Measurements from ENCODE around the gene RRAS.

RRAS gene

DNA sequence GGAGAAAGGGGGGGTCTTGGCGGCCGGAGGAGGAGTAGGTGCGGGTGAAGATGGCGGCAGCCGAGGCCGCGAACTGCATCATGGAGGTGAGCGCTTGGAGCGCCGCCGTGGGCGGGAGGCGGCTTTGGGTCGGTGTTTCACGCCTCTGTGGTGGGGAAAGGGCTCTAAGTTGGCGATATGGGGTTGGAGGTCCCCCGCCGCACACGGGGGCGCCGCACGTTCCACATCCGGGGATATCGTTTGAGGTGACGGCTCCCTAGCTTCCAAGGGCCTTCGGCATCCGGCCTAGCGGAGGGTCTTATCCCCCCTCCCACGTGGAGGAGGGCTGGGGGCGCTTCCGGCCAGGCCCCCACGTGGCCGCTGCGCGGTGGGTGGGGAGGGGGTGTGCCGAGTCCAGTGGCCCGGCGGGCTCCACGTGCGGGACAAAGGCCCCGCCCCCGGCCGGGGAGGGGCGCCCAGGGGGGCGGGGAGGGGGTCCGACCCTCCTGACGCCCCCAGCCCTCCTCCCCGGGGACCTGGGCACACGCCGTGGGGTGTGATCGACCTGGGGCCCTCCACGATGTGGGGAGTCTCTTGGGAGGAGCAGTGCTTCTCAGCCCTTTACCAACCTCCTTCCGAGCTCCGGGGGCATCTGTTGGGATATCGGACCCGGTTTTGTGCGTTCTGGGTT is 37.4 kb upstream of the RRAS start, which contains the start of gene PRMT1:
TSS of gene PRMT1 (plus strand) at position 41 of the 670 bp plus-strand sequence. CDS start at position 51, 10 bp downstream.
- peak; percentile 44 for DNase-seq (ENCODE audit: low read depth)

DNA sequence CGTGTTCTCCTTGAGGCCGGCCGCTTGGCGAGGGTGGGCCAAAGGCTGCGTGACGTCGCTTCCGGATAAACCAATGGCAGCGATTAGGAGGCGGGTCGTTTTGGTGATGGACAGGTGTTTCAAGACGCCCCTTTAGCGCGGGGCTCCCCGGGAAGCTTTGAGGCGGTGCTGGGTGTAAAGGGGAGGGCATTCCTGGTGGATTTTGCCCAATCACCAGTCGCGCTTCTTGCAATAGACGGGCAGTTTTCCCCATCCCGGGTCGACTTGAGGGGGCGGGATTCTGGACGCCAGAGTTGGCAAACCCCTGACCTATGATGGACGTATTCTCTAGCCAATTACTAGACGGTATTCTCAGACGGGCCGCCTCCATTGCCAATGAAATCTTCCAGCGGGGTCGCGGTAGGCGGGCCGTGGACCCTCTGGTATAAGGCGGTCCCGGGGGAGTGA is 36.9 kb upstream of the RRAS start:
- peak; percentile 97 for DNase-seq (ENCODE audit: low read depth)

DNA sequence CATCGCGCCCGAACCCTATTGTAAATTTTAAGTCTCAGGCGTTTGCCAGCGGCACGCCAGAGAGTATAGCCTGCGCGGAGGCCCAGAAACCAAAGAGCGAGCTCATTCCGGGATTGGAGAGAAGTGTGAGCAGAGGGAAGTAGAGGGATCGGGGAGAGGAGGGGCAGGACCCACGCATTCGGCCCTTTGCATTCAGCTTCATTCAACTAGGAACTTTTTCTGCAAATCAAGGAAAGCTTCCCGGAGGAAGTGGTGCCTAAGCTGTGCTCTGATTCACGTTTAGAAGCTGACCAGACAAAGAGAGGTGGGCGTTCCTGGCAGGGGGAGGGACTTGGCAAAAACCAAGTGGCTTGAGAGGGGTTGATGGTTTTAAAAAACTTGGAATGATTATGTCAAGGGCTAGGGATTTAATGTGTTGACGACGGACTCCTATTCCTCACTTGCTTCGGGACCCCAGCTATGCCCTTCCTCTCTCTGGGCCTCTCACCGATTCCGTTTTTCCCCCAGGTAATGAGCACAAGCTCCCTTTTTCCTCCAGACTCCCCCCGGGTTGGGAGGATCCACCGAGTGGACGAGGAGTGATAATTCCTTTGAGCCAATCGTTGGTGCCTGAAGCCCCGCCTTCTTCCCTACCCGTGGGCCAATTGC is 36.3 kb upstream of the RRAS start:
- DNase-seq (ENCODE audit: low read depth), result peak; percentile 42

DNA sequence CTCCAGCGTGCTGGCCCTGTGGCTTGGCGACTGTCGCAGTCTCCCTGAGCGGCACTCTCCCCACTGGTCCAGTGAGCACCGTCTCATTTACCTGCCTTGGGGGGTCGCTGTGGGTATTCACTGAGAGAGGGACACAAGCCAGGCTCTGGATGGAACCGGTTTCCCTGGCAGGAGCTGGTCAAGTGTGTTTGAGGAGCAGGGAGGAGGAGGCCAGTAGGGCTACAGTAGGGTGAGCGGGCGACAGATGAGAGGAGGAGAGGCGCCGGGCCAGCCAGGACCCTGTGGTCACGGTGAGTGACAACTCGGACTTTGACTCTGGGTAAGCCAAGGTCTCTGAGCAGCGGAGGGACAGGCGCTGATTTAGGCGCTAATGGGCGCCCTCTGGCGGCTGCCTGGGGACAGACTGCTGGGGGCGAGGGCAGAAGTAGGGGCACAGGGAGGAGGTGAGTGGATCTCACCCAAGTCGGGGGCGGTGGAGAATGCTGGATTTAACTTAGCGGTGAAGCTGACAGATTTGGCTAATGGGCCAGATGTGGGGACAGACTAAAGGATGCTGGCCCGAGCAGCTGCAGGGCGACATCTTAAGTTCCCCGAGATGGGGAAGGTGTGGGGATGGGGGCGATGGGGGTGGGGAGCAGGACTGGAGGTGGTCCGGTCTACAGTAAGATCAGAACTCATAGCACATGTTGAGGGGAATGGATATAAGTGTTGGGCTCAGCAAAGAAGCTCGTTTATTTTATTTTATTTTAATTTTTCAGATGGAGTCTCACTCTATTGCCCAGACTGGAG is 32.4 kb upstream of the RRAS start:
- peak; percentile 67 for DNase-seq (ENCODE audit: low read depth)

DNA sequence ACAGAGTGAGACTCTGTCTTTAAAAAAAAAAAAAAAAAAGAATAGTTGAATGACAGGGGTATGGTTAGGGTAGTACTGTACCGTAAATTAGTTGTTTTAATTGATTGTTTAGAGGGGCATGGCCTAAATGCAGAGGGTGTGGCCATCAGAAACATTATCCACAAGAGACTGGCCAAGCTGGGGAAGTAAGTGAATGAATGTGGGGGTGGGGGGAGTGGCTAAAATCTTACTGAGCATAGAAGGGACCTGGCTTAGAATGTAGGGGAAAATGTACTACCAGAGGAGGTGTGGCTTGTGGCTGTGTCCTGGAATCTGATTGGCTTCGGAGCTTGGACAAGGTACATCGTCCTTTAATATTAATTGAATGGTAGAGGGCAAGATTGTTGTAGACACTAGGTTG is 29.6 kb upstream of the RRAS start:
- DNase-seq (ENCODE audit: low read depth), result no peak

DNA sequence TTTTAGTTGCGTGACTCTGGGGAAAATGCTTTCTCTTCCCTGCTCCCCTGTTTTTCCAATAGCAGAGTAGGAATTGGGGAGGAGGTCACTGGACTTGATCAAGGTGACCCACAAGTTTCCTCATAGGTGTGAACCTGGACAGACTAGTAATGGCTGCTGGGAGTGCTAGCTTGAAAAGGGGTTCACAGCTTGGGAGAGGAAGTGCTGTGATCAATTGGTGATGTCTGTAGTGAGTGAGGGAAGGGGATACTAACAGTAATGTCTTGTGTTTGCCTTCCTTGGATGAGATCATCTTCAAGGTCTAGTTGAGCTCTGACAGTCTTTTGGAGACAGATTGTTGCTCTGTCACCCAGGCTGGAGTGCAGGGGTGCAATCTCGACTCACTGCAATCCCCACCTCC is 27.5 kb upstream of the RRAS start:
- no peak for DNase-seq (ENCODE audit: low read depth)

DNA sequence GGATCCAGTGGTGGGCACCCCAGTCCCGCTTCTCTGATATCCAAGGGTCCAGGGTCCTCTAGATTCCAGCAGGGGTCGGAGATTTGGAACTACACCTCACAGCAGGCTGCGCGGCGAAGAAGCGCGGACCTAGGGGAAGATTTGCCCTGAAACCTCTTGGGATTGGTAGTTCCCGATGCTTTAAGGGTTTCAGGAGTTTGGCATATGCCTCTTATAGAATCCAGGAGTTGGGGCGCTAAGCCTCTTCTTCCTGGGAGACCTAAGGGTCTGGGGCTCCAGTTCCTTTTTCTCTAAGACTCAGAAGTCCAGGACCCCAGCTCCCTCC is 26.1 kb upstream of the RRAS start:
- no peak for DNase-seq (ENCODE audit: low read depth)

DNA sequence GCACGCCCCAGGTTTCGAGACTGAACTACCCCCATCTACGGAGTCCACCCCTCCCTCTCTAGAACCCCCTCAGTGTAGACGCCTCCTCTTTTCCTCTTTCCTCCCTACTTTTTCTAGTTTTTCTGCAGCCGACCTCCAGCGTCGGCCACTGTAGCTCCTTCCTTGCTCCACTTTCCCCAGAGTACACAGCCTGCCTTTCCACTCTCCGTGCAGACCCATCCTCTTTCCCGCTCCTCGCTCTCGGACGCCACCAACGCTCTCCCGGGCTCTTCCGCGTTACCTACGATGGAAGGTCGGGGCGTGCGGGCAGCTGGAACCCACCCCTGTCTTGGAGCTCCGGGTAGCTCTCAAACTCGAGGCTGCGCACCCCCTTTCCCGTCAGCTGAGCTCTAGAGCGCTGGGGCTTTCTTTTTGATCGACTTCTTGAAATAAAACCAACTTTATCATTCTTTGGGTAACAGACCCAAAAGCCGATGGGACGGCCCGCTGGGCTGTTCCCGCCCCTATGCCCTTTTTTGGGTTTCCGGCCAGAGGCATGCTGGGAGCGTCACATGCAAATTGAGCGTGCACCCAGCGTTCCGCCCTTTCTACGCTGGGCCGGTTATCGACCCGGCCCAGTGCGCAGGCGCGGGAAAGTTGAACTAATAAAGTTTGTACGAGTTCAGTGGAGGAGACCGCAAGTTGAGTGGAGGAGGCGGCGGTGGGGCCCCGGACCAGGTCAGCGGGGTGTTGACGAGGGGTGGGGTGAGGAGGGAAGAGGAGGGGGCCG is 25.6 kb upstream of the RRAS start, which contains the start of the genes BCL2L12 and IRF3:
TSS of gene BCL2L12 (plus strand) at position 583 of the 769 bp plus-strand sequence. CDS start 760 bp downstream, outside the sequence.
TSS of gene IRF3 (minus strand) at position 507 of the 769 bp plus-strand sequence. CDS start 1,019 bp downstream, outside the sequence.
- peak; percentile 98 for DNase-seq (ENCODE audit: low read depth)

DNA sequence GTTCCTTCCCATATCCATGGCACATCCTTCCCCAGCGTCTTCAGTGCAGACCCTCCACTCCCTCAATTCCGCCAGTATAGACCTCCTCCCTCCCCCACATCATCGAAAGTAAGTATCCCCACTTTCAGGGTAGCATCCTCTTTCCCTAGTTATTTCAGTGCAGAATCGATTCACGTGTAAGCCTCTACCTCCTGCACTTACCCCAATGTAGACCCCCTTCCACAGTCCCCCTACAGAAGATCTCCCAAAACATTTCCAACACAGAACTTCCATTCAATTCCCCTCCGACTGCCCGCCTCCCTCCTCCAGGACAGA is 25.1 kb upstream of the RRAS start:
- no peak for DNase-seq (ENCODE audit: low read depth)

DNA sequence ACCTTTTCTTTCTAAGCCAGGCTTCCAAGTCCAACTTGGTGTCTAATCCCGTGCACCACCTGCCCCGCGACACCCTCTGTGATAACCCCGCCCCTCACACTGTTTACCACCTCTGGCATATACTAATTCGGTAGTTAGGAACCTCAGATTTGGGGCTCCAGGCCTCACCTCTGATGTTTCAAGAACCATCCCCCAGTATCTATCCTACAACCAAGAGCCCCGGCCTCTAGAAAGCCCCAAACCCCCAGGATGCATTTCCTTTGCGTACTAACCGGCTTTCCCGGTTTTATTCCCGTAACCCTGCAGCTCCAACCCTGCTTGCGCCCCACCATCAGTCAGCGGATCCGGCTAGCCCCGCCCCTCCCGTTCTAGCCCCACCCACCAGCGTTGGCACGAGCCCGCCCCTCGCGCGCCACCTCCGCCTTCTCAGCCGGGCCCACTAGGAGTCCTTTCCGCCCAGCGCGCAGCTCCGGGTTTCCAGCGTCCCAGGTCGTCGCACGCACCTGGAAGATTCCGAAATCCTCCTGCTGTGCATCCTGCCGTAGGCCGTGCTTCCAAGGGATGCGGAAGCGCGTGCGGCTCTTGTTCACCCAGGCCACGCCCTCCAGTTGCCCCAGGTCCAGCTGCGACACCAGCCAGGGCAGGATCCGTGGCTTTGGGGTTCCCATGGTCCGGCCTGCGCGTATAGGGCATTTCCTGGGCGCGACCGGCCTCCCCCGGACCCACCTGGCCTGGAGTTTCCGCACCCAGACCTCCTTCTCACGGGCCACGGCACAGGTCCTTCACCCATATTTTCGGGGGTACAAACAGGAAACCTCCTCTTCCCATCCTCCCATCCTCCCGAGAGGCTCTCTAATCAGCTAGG is 24.5 kb upstream of the RRAS start:
- DNase-seq (ENCODE audit: low read depth), result peak; percentile 85

DNA sequence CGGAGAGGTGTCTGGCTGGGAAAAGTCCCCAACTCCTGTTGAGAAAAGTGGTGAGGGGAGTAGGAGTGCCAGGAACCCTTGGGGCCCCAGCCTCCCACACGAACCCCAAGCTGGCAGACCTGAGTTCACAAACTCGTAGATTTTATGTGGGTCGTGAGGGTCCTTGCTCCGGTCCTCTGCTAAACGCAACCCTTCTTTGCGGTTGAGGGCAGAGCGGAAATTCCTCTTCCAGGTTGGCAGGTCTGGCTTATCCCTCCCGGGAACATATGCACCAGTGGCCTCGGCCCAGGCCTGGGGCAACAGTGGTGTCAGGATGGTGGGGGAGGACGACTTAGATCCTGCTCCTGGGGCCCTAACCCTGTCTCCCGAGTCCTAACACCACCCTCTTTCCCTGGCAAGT is 23.3 kb upstream of the RRAS start:
- no peak for DNase-seq (ENCODE audit: low read depth)

DNA sequence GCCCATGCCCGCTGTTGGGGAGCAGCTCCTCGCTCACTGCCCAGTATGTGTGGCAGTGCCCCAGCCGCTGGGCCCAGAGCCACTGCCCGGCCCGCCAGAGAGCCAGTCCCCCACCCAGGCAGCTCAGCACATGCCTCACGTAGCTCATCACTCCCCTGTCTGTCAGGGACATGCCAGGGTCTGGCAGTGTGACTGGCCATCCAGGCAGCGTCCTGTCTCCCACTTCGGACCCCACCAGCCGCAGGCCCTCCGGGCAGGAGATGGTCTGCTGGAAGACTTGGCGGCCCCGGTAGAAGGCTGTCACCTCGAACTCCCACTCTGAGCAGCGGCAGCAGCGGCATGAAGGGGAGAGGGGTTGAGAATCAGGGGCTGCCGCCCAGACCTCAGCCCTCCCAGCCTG is 22.1 kb upstream of the RRAS start:
- no peak for DNase-seq (ENCODE audit: low read depth)

DNA sequence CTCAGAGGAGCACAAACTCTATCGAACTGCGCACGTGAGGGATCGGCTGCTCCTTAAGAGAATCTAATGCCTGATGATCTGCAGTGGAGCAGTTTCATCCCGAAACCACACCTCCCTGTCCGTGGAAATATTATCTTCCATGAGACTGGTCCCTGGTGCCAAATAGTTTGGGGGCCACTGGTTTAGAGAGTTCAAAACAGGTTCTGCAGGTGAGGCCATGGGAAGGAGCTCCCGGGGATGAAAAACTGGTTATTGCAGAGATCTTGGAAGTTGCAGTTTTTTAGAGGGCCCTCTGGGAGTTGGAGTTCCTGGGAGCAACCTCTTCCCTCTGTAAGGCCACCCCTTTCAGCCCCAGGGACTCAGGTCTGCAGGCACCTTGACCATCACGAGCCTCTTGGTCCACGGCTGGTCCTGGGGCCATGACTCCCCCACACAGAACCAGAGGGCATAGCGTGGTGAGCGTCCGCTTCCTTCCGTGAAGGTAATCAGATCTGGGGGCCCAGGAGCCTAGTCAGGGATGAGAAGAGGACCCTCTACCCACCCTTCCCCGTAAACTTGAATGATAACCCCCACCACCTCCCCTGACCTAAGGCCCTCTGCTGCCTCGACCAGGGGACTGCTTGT is 20.5 kb upstream of the RRAS start:
- no peak for DNase-seq (ENCODE audit: low read depth)

DNA sequence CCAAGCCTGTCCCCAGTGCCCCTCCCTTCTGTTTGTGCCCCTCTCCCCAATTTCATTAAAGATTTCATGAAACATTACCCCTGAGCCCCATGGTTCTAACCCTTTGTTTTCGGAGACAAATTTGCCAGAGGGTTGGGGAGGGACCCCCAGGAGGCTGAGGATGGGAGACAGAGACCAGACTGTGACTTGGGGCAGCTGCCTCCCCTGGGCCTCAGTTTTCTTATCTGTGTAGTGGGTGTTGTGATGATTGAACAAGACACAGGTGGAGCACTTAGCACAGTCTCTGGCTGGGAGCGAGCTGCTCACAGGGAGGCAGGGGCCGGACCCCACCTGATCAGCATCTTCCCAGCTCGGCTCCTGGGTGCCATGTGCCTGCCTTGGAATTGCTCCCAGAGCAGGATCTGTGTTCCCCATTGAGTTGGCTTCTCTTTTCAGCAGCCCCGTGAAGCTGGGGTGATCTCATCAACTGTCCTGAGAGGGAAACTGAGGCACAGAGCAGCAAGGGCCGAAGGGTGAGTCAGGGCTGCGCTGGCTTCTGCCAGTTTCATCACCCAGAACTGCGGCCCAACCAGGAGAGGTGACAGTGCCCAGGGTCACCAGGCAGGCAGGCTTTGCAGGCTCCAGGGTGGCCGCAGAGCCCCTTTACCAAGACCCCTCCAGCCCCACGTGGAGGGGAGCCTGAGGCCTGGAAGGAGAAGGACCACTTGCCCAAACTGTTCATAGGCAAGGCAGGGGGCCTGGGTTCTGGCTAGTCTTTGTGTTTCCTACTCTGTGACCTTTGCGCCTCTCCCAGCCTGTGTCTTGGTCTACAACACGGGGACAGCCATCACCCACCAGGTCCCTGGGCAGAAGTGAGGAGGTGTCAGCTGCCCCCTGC is 18.9 kb upstream of the RRAS start:
- DNase-seq (ENCODE audit: low read depth), result no peak

DNA sequence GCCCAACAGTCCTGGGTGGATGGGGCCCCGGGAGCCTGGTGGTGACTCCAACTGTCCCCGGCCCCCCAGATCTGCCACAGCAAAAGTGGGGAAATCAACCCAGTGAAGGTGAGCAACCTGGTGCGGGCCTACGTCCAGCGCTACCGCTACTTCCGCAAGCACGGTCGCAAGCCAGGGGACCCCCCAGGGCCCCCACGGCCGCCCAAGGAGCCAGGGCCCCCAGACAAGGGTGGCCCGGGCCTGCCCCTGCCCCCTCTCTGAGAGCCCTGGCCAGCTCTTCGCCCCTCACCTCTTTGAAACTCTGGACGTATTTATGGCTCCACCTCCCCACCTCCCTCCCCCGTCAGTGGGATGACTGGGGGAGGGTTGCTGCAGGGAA is 18.2 kb upstream of the RRAS start:
- DNase-seq (ENCODE audit: low read depth), result no peak

DNA sequence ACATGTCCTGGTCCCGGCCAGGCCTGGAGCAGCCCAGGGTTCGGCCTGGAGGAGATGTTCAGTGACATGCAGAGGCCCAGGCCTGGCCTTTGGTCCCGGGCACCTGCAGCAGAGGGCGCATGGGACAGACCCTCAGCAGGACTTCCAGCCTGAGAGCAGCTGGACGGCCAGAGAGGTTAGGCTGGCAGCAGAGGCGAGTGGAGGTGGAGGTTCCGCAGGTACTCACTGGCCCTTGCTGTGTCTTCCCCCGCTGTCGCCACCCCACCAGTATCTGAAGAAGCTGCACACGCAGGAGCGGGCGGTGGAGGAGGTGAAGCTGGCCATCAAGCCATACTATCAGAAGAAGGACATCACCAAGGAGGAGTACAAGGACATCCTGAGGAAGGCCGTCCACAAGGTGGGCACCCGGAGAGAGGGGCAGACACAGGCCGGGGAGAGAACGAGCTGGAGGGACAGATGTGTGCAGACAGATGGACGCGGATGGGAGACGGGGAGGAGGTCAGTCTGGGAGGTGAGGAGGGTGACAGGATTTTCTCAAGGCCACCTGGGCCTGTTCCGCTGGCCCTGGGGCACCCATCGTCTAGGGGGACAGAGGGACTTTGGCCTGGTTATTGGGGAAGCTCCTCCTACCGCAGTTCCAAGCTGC is 17.7 kb upstream of the RRAS start:
- DNase-seq (ENCODE audit: low read depth), result no peak

DNA sequence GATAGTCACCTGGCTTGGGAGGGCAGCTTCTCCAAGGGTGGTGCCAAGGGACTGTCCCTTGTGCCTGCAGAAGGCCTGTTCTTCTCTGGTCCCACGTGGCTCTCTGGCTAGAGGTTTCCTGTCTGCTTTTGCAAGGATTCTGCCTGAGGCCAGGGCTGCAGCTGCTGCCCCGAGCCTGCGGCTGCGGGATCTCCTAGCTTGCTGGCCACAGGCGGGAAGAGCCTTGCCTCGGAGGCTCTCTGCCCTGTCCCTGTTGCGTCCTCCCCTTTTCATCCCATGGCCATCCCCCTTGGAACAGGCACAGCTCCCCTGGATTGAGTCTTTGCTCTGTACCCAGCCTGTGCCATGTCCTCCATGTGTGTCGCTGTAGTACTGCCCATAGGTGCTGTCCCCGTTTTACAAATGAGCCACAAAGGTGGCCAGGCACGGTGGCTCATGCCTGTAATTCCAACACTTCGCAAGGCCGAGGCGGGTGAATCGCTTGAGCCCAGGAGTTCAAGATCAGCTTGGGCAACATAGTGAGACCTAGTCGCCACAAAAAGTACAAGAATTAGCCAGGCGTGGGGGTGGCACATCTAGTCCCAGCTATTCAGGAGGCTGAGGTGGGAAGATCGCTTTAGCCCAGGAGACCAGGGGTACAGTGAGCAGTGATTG is 16.6 kb upstream of the RRAS start:
- DNase-seq (ENCODE audit: low read depth), result no peak

DNA sequence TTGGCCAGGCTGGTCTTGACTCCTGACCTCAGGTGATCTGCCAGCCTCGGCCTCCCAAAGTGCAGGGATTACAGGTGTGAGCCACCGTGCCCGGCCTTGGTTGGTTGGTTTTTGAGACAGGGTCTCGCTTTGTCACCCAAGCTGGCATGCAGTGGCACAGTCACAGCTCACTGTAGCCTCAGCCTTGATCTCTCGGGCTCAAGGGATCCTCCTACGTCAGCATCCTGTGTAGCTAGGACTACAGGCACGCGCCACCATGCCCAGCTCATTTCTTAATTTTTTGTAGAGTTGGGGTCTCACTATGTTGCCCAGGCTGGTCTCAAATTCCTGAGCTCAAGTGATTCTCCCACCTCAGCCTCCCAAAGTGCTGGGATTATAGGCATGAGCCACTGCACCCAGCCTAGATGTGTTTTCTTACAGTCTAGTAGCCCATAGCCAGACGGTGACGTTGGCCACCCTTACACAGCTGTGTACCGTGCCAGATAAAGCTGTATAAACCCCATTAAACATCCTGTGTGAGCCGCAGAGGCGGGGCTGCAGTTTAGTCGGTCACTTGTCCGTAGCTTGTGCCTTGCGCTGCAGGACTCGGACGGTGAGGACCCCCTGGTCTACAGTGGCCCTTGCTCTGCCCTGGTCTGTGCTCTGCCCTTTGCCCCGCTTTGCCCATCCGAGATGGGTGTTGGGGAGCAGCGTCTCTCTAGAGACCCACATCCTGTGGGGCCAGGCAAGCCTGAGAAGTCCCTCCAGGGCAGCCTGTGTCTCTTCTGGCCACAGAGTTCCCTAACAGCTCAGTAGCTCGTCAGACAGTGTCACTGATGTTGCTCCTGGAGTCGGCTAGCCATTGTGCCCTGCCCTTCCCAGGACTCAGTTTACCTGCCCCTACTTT is 15.9 kb upstream of the RRAS start:
- DNase-seq (ENCODE audit: low read depth), result no peak
